GM18520 (cell line): ENCODE results near the gene ABLIM1.
"Not testable (repeated sequence)": the region's sequence is repeated elsewhere in the genome, so short reads cannot be mapped to it uniquely, and the experiment has no call there.

ENCODE experiments used
- ATAC-seq: cut with Tn5 transposase; IDR thresholded peaks from one replicate; pipeline ENCODE4 v1.9.1; 2021; ENCODE audit not compliant: unreplicated experiment

ABLIM1 gene

DNA sequence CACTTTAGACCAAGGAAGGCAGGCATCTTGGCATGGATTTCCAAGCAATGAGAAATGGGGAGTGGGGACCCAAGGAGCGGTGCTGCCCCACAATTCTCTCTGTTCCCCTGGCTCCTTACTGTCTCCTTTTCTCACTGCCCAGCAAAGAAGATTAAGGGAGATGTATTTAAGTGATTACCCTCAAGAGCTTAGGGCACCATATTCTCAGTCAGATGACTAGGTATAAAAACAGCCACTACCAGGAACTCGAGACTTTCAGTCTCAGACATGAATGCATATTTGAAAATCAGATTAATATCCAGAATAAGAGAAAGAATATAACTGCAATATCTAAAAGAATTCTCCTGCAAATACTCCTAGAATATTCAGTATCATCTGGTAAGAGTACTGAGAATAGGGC is at the start of gene ABLIM1:
TSS of gene ABLIM1 (minus strand) at position 101 of the 400 bp plus-strand sequence. CDS start at position 26, 75 bp downstream.
- no peak for ATAC-seq

DNA sequence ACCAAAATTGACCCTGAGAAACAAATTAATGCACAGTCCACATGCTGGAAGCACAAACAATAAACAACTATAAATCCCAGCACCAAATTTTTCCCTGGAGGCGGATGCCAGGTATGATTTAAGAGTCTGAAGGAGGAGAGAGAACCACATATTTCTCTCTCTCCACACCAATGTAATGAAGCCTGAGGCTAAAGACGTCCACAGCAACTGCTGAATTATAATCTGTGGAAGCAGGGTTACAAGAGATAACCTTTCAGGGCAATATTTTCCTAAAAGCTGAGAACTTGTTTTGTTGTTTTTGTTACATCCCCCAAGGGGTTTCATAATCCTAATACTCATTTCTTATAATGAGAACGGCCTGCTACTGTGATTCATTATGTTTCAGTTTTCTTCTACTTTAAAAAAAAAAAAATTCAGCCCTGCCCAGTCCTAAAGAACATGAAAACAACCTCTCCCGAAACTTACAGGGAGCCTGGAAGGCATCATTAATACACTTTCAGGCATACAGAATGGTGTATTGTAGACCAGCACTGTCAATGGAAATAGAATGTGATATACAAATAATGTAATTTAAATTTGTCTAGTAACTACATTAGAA is 48.5 kb upstream of the ABLIM1 start:
- ATAC-seq: no peak

DNA sequence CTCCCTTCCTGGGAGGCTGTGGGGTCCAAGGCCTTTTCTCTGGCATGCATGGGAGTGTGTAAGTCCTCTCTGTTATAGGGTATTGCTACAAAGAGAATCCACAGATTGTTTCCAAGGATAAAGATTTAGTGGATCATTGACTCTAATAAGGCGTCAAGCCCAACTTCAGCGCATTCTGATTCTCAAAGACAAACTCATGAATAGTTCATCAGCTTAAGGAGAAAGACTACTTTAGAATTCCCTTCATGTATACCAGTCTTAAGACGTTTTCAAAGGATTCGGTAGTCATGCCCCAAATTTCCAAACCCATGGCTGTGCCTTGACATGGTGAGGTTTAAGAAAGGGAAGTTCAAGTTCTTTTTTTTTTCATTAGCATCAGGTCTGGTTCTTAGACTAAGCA is 46.6 kb upstream of the ABLIM1 start:
- no peak for ATAC-seq

DNA sequence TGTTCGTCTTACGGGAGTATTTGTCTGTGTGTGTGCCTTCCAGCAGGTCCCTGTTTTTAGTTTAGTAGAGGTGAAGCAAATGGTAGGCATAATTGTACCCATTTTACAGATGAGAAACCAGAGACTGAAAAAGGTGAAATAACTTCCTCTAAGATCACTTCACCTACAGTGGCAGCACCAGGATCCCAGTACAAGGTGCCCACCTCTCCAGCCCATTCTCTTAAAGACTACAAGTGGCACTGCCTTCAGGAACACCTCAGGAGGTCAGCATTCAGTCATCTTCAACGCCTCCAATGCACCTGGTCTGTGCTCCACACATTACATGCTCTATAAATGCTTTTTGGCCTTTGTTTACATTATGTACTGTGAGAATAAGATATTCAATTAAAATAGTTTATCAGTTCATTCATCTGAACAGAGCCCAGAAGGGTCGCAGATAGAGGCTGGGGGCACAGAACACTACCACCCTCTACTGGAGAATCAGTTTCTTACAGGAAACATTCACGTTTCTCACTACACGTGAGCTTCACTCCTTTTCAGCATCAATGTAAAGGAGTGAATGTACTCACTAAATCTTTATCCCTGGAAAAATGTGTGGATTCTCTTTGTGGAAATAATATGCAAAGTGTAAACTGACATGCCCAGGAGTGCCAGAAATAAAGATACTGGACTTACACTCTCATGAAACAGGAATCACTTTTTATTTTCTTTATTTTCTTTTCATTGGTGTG is 45.5 kb upstream of the ABLIM1 start:
- no peak for ATAC-seq

GRCh38 chr10:114698271-114699061 is 40.4 kb upstream of the ABLIM1 start:
- ATAC-seq: no peak

GRCh38 chr10:114697061-114697598 is 39.1 kb upstream of the ABLIM1 start:
- ATAC-seq: no peak

GRCh38 chr10:114696301-114696700 is 38.2 kb upstream of the ABLIM1 start:
- ATAC-seq: not testable (repeated sequence)

- no peak for ATAC-seq
These were observed 36.7 kb upstream of the ABLIM1 start for GRCh38 chr10:114694752-114695151.

DNA sequence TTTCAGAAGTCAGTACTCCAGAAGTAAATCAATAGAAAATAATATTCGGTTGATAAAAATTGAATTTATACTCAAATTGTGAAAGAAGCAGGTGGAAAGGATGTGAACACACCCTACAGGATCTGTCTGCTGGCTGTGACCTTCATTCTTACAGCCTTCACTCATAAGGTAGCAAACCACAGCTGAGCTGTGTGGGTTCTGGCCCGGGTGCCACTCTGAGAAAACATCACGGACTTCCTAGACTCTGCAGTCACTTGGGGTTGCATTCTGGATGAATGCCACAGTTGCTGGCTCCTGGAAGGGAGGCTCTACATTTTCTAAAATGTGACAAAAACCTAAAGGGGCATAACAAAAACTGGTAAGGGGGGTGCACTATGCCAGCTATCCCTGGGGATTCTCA is 36.0 kb upstream of the ABLIM1 start:
- ATAC-seq: no peak

DNA sequence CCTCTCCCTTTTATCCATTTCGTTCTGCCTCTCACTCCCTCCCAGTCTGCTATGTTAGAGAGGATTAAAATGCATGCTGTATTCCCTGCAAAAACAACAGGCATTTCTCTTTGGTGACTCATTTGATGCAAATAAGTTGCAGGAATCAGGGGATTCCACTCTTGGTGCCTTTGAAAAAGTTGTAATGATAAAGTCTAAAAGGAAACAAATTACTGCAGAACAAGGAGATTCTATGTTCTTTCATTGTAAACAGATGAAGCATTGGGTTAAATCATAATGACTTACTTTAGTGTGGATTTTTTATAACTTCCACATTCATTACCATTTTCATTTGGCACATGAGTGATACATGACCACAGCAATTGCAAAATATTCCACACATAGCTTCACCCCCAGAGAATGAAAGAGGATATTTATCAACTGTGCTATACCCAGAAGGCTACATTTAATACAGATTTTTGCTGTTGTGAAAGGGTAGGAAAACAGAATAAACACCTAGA is 33.4 kb upstream of the ABLIM1 start:
- ATAC-seq: no peak

DNA sequence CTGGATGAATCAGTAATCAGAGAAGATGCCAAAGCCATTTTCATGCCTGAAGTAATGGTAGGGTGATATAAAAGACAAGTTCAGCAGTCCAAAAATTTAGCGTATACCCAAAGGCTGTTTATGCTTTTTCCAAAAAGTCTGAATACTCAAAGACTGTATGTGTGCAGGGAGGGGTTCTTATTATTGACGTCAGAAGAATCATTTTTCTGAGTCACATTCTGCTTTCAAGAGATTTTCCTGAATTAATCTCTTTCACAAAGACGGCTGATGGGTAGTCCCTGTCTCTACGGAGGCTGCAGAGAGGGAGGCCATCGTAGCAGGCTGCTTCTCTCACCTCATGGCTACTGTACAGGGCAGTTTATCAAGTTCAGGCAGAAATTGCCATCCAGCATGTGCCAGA is 30.7 kb upstream of the ABLIM1 start:
- no peak for ATAC-seq

GRCh38 chr10:114687459-114687858 is 29.4 kb upstream of the ABLIM1 start:
- no peak for ATAC-seq

DNA sequence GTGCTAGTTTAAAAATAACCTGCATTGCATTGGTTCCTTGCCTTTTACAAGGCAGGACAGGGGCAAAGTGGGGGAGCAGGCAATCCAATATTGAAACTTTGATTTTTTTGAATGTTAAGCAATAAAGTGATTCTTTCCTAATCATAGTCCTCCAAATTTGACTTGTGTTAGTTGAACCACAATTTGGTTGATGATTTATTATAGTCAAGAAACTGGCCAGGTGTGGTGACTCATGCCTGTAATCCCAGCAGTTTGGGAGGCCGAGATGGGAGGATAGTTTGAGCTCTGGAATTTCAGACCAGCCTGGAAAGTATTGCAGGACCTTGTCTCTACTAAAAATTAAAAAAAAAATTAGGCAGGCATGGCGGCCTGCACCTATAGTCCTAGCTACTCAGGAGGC is 27.9 kb upstream of the ABLIM1 start:
- no peak for ATAC-seq

- ATAC-seq: no peak
These were observed 27.4 kb upstream of the ABLIM1 start for GRCh38 chr10:114685456-114685855.

DNA sequence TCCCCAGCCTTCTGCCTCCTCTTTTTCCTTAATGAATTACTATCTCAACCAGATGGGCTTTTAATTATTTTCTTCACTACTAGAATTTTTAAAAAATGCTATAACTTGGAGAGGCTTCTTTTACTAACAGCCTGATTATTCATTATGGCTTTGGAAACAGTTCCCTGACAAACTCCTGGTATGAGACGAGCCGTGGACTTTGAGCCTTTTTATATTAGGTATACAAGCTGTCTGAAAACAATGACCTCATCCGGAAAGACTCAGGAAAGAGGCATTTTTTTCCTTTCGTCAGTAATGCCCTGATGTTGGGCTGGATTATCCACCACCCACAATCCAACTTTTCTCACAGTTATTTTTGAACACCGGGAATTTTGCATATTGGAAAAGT is 26.7 kb upstream of the ABLIM1 start:
- no peak for ATAC-seq

GRCh38 chr10:114684084-114684821 is 26.2 kb upstream of the ABLIM1 start:
- ATAC-seq: no peak

DNA sequence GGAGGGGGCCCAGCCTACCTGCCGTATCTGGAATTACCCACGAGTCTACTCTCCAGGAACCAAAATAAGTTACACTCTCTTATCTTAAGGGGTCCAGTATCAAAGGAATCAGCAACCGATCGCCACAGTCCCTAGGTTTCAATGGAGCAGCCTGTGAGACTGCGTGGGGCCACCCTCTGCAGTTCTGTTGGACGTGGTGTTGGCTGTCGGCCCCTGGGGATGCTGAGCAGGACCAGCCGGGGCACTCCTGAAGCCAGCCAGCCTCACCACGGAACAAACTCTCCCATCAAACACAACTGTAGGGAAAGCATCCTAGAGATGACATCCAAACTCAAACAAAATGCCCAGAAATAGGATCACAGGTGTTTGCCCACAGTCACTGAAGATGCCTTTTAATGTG is 25.5 kb upstream of the ABLIM1 start:
- no peak for ATAC-seq

GRCh38 chr10:114683162-114683561 is 25.1 kb upstream of the ABLIM1 start:
- ATAC-seq: no peak

- ATAC-seq: no peak
These were observed 24.5 kb upstream of the ABLIM1 start for GRCh38 chr10:114682532-114682931.

DNA sequence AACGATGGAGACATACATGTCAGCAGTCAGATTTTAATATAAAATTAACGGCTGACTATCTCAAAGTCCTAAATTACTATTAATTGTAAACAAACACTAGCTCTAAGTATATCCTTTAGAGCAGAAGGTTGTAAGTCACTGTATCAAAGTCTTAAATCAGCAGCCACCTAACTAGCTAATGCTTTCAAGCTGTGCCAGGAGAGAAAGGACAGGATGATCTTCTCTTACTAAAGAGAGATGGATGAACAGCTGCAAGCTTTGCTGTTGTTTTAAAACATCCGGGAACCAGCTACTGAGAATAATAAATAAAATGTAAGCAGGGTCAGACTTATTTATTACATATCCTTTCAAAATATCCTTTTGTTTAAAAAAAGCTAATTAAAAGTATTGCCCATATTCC is 24.0 kb upstream of the ABLIM1 start:
- ATAC-seq: no peak

GRCh38 chr10:114681542-114681941 is 23.5 kb upstream of the ABLIM1 start:
- ATAC-seq: no peak
